Measurements from ENCODE around the gene TSPEAR. TPM values are rescaled to one million over a fixed set of nuclear protein-coding genes. Genes with fewer than 3 reads are reported as not detected.

The TSPEAR gene
- total RNA-seq, 1 experiment from 2014 or later: not detected

- in situ Hi-C loops (cut with HindIII; ENCODE audit: low pct_unique_long_range_greater_than_20kb, low sequenced_read_pairs): no loop called here
- Histone ChIP-seq H3K27ac (ENCODE audit: low read length) (no peak overlapping the region), H3K9me3 (ENCODE audit: control insufficient read depth, insufficient read depth, low read depth, low read length) (no peaks in the 10 kb centered on the region), H3K27me3 (ENCODE audit: control insufficient read depth, insufficient read depth, low read length) (no peaks in the 10 kb centered on the region), H3K4me3 (ENCODE audit: low read depth in 2 of 2, low read length in 2 of 2) (no peak overlapping the region), H3K36me3 (ENCODE audit: control insufficient read depth, insufficient read depth, low read length) (no peaks in the 10 kb centered on the region), H3K4me1 (ENCODE audit: control insufficient read depth, insufficient read depth, low read length) (no peaks in the 10 kb centered on the region)
- no peak for DNase-seq (ENCODE audit: low read depth, low spot score)
- ChIA-PET CTCF (no interaction called here), POLR2A (no interaction called here)
- BruUV-seq (replicated peaks): no TSS peak
- TF ChIP-seq REST (IDR thresholded peaks at IDR 0.05; ENCODE audit: insufficient read depth in 1 of 2, low read depth in 2 of 2, low read length in 1 of 2): no peak
- no peak for TF ChIP-seq SIN3A (IDR thresholded peaks at IDR 0.05; ENCODE audit: borderline replicate concordance, insufficient read depth, low read depth, low read length)
- ATAC-seq: no peak
- intact Hi-C loops (cut with micrococcal nuclease; ENCODE audit: unreplicated experiment): no loop called here
Observed at GRCh38 chr21:44492567-44493385, 218.6 kb downstream of the TSPEAR start.

- no TSS peak for BruUV-seq (replicated peaks)
- ChIA-PET CTCF (interaction anchor here (0.6 kb wide), 1 partner anchor 14 kb away, joined by 10 read pairs; no protein-coding TSS in a partner anchor), POLR2A (no interaction called here)
- ATAC-seq: no peak
- in situ Hi-C loops (cut with HindIII; ENCODE audit: low pct_unique_long_range_greater_than_20kb, low sequenced_read_pairs): no loop called here
- Histone ChIP-seq H3K4me3 (ENCODE audit: low read depth in 2 of 2, low read length in 2 of 2) (no peak overlapping the region), H3K4me1 (ENCODE audit: control insufficient read depth, insufficient read depth, low read length) (no peaks in the 10 kb centered on the region), H3K27ac (ENCODE audit: low read length) (no peak overlapping the region), H3K9me3 (ENCODE audit: control insufficient read depth, insufficient read depth, low read depth, low read length) (no peaks in the 10 kb centered on the region), H3K36me3 (ENCODE audit: control insufficient read depth, insufficient read depth, low read length) (no peaks in the 10 kb centered on the region), H3K27me3 (ENCODE audit: control insufficient read depth, insufficient read depth, low read length) (no peaks in the 10 kb centered on the region)
- no peak for DNase-seq (ENCODE audit: low read depth, low spot score)
- intact Hi-C loops (cut with micrococcal nuclease; ENCODE audit: unreplicated experiment): no loop called here
- TF ChIP-seq REST (IDR thresholded peaks at IDR 0.05; ENCODE audit: insufficient read depth in 1 of 2, low read depth in 2 of 2, low read length in 1 of 2) (no peak), CTCF (IDR thresholded peaks at IDR 0.05) (no peak), POLR2AphosphoS5 (IDR thresholded peaks at IDR 0.05; ENCODE audit: low read depth, low read length) (no peak), TCF7L2 (IDR thresholded peaks at IDR 0.05; ENCODE audit: low read depth, low read length) (no peak), SIN3A (IDR thresholded peaks at IDR 0.05; ENCODE audit: borderline replicate concordance, insufficient read depth, low read depth, low read length) (no peak)
Observed at GRCh38 chr21:44490816-44491215, 220.6 kb downstream of the TSPEAR start.
